Smooth muscle cell (in vitro differentiated cells): ENCODE results near the gene MBNL2. TPM values are rescaled to one million over a fixed set of nuclear protein-coding genes. Genes with fewer than 3 reads are reported as not detected.

ENCODE experiments used
- DNase-seq: peaks from one replicate; lab custom pipeline; 2025; ENCODE audit not compliant: unreplicated experiment; lab: John Stamatoyannopoulos, UW
- H2AFZ ChIP-seq: fragments of 200-600 bp; sonication (generic); 2 replicates; pipeline ENCODE4 v1.6.0; 2016; ENCODE audit warnings: antibody characterized with exemption, low read depth, mild to moderate bottlenecking
- H3F3A ChIP-seq: fragments of 200-600 bp; sonication (generic); 2 replicates; pipeline ENCODE4 v1.6.0; 2017; ENCODE audit warnings: antibody characterized with exemption, low read depth
- H3K27ac ChIP-seq: fragments of 200-600 bp; sonication (generic); 2 replicates; pipeline ENCODE4 v1.5.1; 2016; ENCODE audit warnings: low read depth, mild to moderate bottlenecking
- H3K27me3 ChIP-seq: fragments of 200-600 bp; sonication (generic); 2 replicates; pipeline ENCODE4 v1.6.1; 2016; ENCODE audit warnings: low read depth, mild to moderate bottlenecking
- H3K36me3 ChIP-seq: fragments of 200-600 bp; sonication (generic); 2 replicates; pipeline ENCODE4 v1.5.1; 2016; ENCODE audit warnings: low read depth
- H3K4me1 ChIP-seq: fragments of 200-600 bp; sonication (generic); 2 replicates; pipeline ENCODE4 v1.5.1; 2016; ENCODE audit warnings: low read depth
- H3K4me2 ChIP-seq: fragments of 200-600 bp; sonication (generic); 2 replicates; pipeline ENCODE4 v1.6.0; 2016; ENCODE audit warnings: mild to moderate bottlenecking
- H3K4me3 ChIP-seq: fragments of 200-600 bp; sonication (generic); 2 replicates; pipeline ENCODE4 v1.5.1; 2016; ENCODE audit warnings: mild to moderate bottlenecking
- H3K79me2 ChIP-seq: fragments of 200-600 bp; sonication (generic); 2 replicates; pipeline ENCODE4 v1.6.0; 2016; ENCODE audit warnings: low read depth, mild to moderate bottlenecking
- H3K9ac ChIP-seq: fragments of 200-600 bp; sonication (generic); 2 replicates; pipeline ENCODE4 v1.6.0; 2016; ENCODE audit warnings: low read depth
- H3K9me3 ChIP-seq: fragments of 200-600 bp; sonication (generic); replicated peaks from 2 replicates; pipeline ENCODE4 v1.5.1; 2016; ENCODE audit warnings: low read depth
- H4K20me1 ChIP-seq: fragments of 200-600 bp; sonication (generic); 2 replicates; pipeline ENCODE4 v1.6.0; 2016; ENCODE audit warnings: low read depth
- WGBS: methylation state at CpG from one replicate; pipeline ENCODE4 v1.1.7; 2016; ENCODE audit warnings: low lambda C conversion rate; 5-methylcytosine and 5-hydroxymethylcytosine counted together
- polyA plus RNA-seq: library from polyadenylated mRNA; unstranded; fragments of >200 nt; fragmentation: Nextera tagmentation; extraction: Ambion mirVana; gene quantifications from 2 replicates; pipeline ENCODE4 v1.2.1, GENCODE V29; 2016
- total RNA-seq: library from RNA; depleted of rRNA; stranded (reverse); fragments of >200 nt; gene quantifications from 2 replicates; pipeline ENCODE4 v1.2.3, GENCODE V29; 2014
- TF ChIP-seq, protein P1 (sequence below): fragments of 200-600 bp; sonication (generic); IDR thresholded peaks from 2 replicates; pipeline ENCODE4 v1.5.1; 2017; ENCODE audit warnings: borderline replicate concordance, mild to moderate bottlenecking, antibody characterized with exemption; ENCODE audit not compliant: insufficient read depth, poor library complexity, severe bottlenecking

MBNL2 gene
- total and polyA plus RNA-seq, 2 experiments from 2014 or later, result 33.7 to 120 TPM

- Histone ChIP-seq H3K27me3 (no peaks in the 10 kb centered on the region), H3K4me3 (no peak overlapping the region), H2AFZ (no peak overlapping the region), H3K4me2 (no peak overlapping the region), H4K20me1 (no peaks in the 10 kb centered on the region), H3K9me3 (no peaks in the 10 kb centered on the region), H3K27ac (no peak overlapping the region), H3K9ac (no peak overlapping the region), H3K36me3 (peaks cover 10% of the 10 kb centered on the region), H3K4me1 (no peaks in the 10 kb centered on the region), H3F3A (peaks cover 9% of the 10 kb centered on the region), H3K79me2 (no peaks in the 10 kb centered on the region)
- TF ChIP-seq, protein P1, sequence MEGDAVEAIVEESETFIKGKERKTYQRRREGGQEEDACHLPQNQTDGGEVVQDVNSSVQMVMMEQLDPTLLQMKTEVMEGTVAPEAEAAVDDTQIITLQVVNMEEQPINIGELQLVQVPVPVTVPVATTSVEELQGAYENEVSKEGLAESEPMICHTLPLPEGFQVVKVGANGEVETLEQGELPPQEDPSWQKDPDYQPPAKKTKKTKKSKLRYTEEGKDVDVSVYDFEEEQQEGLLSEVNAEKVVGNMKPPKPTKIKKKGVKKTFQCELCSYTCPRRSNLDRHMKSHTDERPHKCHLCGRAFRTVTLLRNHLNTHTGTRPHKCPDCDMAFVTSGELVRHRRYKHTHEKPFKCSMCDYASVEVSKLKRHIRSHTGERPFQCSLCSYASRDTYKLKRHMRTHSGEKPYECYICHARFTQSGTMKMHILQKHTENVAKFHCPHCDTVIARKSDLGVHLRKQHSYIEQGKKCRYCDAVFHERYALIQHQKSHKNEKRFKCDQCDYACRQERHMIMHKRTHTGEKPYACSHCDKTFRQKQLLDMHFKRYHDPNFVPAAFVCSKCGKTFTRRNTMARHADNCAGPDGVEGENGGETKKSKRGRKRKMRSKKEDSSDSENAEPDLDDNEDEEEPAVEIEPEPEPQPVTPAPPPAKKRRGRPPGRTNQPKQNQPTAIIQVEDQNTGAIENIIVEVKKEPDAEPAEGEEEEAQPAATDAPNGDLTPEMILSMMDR, result no peak
- no peak for DNase-seq
Measured at GRCh38 chr13:97394542-97394941, 172.4 kb downstream of the MBNL2 start.

DNA sequence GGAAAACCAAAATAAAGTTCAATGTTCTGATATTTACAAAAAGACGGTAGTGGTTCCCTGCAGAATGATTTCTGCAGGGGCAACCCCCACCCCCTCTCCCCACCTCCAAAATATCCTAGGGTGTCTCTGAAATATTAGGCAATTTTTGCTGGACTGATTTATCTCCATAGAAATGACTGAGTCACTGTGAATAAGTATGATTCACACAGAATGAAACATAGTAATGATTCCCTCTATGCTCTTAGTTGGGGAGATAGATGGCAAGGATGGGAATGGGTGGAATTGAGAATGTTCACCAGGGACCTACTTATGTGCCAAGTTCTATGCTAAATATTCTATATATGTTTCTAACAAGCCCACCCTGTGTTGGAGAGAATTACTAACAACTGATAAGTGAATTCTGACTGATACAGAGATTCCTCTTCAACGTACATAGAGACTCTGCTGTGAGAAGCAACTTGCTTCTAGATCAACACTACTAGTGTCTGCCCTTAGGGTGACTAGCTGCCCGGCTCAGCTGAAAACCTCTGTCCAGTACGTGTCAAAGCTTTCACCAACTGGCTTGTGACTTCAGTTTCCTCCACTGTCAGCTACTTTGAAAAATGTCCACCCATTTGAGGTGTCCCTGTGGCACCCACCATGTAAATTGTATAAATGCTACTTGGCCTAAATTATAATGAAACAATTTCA, 173.5 kb downstream of the MBNL2 start:
- H3K36me3 ChIP-seq, result peaks cover 4% of the 10 kb centered on the region
- H3K4me3 ChIP-seq, result no peak overlapping the region
- no peak overlapping the region for H2AFZ ChIP-seq
- H3K9me3 ChIP-seq, result no peaks in the 10 kb centered on the region
- H4K20me1 ChIP-seq, result no peaks in the 10 kb centered on the region
- H3K79me2 ChIP-seq, result no peaks in the 10 kb centered on the region
- no peak overlapping the region for H3K9ac ChIP-seq
- H3K27me3 ChIP-seq, result no peaks in the 10 kb centered on the region
- 76% methylated on average over 4 of the region's 4 CpGs for WGBS
- TF ChIP-seq, protein P1, result no peak
- H3F3A ChIP-seq, result peaks cover 9% of the 10 kb centered on the region
- no peak overlapping the region for H3K4me2 ChIP-seq
- no peak overlapping the region for H3K27ac ChIP-seq
- no peak for DNase-seq
- no peaks in the 10 kb centered on the region for H3K4me1 ChIP-seq

- Histone ChIP-seq H3K4me2 (no peak overlapping the region), H3K27ac (no peak overlapping the region), H3K9ac (no peak overlapping the region), H3F3A (peaks cover 9% of the 10 kb centered on the region), H3K4me3 (no peak overlapping the region), H3K79me2 (no peaks in the 10 kb centered on the region), H3K9me3 (no peaks in the 10 kb centered on the region), H3K27me3 (no peaks in the 10 kb centered on the region), H3K36me3 (no peaks in the 10 kb centered on the region), H4K20me1 (no peaks in the 10 kb centered on the region), H3K4me1 (no peaks in the 10 kb centered on the region), H2AFZ (no peak overlapping the region)
- DNase-seq, result no peak
- 74% methylated on average over 10 of the region's 10 CpGs for WGBS
- TF ChIP-seq, protein P1, result no peak
Measured at GRCh38 chr13:97397267-97397666, 175.1 kb downstream of the MBNL2 start.

- no peak overlapping the region for H2AFZ ChIP-seq
- H3K27me3 ChIP-seq, result no peaks in the 10 kb centered on the region
- H3K79me2 ChIP-seq, result no peaks in the 10 kb centered on the region
- H3K27ac ChIP-seq, result no peak overlapping the region
- no peaks in the 10 kb centered on the region for H3F3A ChIP-seq
- H3K36me3 ChIP-seq, result no peaks in the 10 kb centered on the region
- H3K4me2 ChIP-seq, result no peak overlapping the region
- H4K20me1 ChIP-seq, result no peaks in the 10 kb centered on the region
- H3K4me1 ChIP-seq, result no peaks in the 10 kb centered on the region
- WGBS, result 64% methylated on average over 3 of the region's 3 CpGs
- H3K4me3 ChIP-seq, result no peak overlapping the region
- DNase-seq, result no peak
- no peak overlapping the region for H3K9ac ChIP-seq
- TF ChIP-seq, protein P1, result no peak
- H3K9me3 ChIP-seq, result no peaks in the 10 kb centered on the region
Measured at GRCh38 chr13:97401421-97401820, 179.3 kb downstream of the MBNL2 start.
